OCI-LY1 (cell line): Measurements from ENCODE around the gene CRADD.
"Not testable (repeated sequence)": the region's sequence is repeated elsewhere in the genome, so short reads cannot be mapped to it uniquely, and the experiment has no call there.

Experiments used
- H2AFZ ChIP-seq: fragments of 200-600 bp; sonication (generic), shearing (Covaris generic); 2 replicates; pipeline ENCODE4 v1.6.0; 2014; ENCODE audit warnings: antibody characterized with exemption, mild to moderate bottlenecking, low read length
- H3F3A ChIP-seq: fragments of 200-600 bp; sonication (generic), shearing (Covaris generic); 2 replicates; pipeline ENCODE4 v1.6.0; 2014; ENCODE audit warnings: mild to moderate bottlenecking, antibody characterized with exemption, low read length, moderate library complexity; ENCODE audit not compliant: insufficient read depth
- H3K27ac ChIP-seq: fragments of 200-600 bp; sonication (generic); 2 replicates; pipeline ENCODE4 v1.5.1; 2014; ENCODE audit warnings: low read length, mixed run types, mild to moderate bottlenecking, low read depth; ENCODE audit not compliant: poor library complexity, severe bottlenecking
- H3K27me3 ChIP-seq: fragments of 200-600 bp; sonication (generic); 2 replicates; pipeline ENCODE4 v1.6.0; 2014; ENCODE audit warnings: antibody characterized with exemption, mild to moderate bottlenecking, low read length, moderate library complexity; ENCODE audit not compliant: insufficient read depth
- H3K36me3 ChIP-seq: fragments of 200-600 bp; sonication (generic); 2 replicates; pipeline ENCODE4 v1.6.1; 2014; ENCODE audit warnings: mild to moderate bottlenecking, antibody characterized with exemption, low read length, moderate library complexity, mixed read lengths; ENCODE audit not compliant: insufficient read depth
- H3K4me1 ChIP-seq: fragments of 200-600 bp; sonication (generic); 2 replicates; pipeline ENCODE4 v1.5.1; 2014; ENCODE audit warnings: mild to moderate bottlenecking, low read length, moderate library complexity; ENCODE audit not compliant: insufficient read depth, severe bottlenecking
- H3K4me2 ChIP-seq: fragments of 200-600 bp; sonication (generic), shearing (Covaris generic); 2 replicates; pipeline ENCODE4 v1.6.1; 2014; ENCODE audit warnings: low read length
- H3K4me3 ChIP-seq: fragments of 200-600 bp; sonication (generic); 2 replicates; pipeline ENCODE4 v1.5.1; 2014; ENCODE audit warnings: low read length, low read depth, mild to moderate bottlenecking, mixed read lengths; ENCODE audit not compliant: poor library complexity, severe bottlenecking
- H3K79me2 ChIP-seq: fragments of 200-600 bp; shearing (Covaris generic); 2 replicates; pipeline ENCODE4 v1.6.1; 2016; ENCODE audit warnings: mixed run types, low read length, mixed read lengths; ENCODE audit not compliant: insufficient read depth
- H3K9ac ChIP-seq: fragments of 200-600 bp; sonication (generic), shearing (Covaris generic); 2 replicates; pipeline ENCODE4 v1.6.1; 2014; ENCODE audit warnings: mild to moderate bottlenecking, low read length, mixed read lengths
- H3K9me2 ChIP-seq: fragments of 200-600 bp; sonication (generic), shearing (Covaris generic); 2 replicates; pipeline ENCODE4 v1.6.1; 2014; ENCODE audit warnings: low read depth, mild to moderate bottlenecking, low read length, mixed read lengths
- H3K9me3 ChIP-seq: fragments of 200-600 bp; shearing (Covaris generic); 2 replicates; pipeline ENCODE4 v1.6.1; 2014; ENCODE audit warnings: low read length, mixed read lengths
- H4K20me1 ChIP-seq: fragments of 200-600 bp; sonication (generic), shearing (Covaris generic); 2 replicates; pipeline ENCODE4 v1.6.0; 2016; ENCODE audit warnings: mild to moderate bottlenecking, low read length; ENCODE audit not compliant: insufficient read depth
- EZH2 ChIP-seq: fragments of 200-600 bp; sonication (generic), shearing (Covaris generic); IDR thresholded peaks from 2 replicates; pipeline ENCODE4 v1.8.0; 2017; ENCODE audit warnings: borderline replicate concordance, mixed run types, mild to moderate bottlenecking, antibody characterized with exemption, low read length, moderate library complexity, mixed read lengths
- TF ChIP-seq, protein P1 (sequence below): fragments of 200-600 bp; sonication (generic), shearing (Covaris generic); IDR thresholded peaks from 2 replicates; pipeline ENCODE4 v1.5.1; 2017; ENCODE audit warnings: mild to moderate bottlenecking, antibody characterized with exemption, low read length, moderate library complexity, mixed read lengths

The CRADD gene

DNA sequence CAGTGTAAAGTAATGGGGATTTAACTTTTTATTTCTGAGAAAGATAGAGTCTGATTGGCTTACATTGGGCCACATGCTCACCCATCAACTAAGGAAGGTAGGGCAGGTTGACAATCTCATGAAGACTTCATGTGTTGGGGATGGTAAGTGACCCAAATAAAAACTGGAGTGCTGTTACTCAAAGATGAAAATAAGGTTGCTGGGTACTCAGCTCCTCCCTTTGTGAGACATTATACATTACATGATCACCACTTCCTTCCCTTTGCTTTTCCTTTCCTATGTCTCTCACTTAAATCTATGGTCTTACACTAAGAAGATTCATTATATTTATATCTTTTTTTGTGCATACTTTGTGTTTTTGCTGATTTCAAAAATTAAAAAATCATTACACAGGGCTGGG is 247.2 kb downstream of the CRADD start:
- Histone ChIP-seq H2AFZ (no peak overlapping the region), H3K4me2 (no peak overlapping the region), H3K79me2 (no peaks in the 10 kb centered on the region), H3K27me3 (no peaks in the 10 kb centered on the region), H3K9ac (no peak overlapping the region), H3K9me3 (no peaks in the 10 kb centered on the region), H3K4me1 (no peaks in the 10 kb centered on the region), H3F3A (no peaks in the 10 kb centered on the region), H3K9me2 (no peaks in the 10 kb centered on the region), H3K36me3 (no peaks in the 10 kb centered on the region), H3K27ac (no peak overlapping the region), H3K4me3 (no peak overlapping the region), H4K20me1 (no peaks in the 10 kb centered on the region)
- no peak for TF ChIP-seq EZH2
- TF ChIP-seq, protein P1, sequence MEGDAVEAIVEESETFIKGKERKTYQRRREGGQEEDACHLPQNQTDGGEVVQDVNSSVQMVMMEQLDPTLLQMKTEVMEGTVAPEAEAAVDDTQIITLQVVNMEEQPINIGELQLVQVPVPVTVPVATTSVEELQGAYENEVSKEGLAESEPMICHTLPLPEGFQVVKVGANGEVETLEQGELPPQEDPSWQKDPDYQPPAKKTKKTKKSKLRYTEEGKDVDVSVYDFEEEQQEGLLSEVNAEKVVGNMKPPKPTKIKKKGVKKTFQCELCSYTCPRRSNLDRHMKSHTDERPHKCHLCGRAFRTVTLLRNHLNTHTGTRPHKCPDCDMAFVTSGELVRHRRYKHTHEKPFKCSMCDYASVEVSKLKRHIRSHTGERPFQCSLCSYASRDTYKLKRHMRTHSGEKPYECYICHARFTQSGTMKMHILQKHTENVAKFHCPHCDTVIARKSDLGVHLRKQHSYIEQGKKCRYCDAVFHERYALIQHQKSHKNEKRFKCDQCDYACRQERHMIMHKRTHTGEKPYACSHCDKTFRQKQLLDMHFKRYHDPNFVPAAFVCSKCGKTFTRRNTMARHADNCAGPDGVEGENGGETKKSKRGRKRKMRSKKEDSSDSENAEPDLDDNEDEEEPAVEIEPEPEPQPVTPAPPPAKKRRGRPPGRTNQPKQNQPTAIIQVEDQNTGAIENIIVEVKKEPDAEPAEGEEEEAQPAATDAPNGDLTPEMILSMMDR, result no peak

DNA sequence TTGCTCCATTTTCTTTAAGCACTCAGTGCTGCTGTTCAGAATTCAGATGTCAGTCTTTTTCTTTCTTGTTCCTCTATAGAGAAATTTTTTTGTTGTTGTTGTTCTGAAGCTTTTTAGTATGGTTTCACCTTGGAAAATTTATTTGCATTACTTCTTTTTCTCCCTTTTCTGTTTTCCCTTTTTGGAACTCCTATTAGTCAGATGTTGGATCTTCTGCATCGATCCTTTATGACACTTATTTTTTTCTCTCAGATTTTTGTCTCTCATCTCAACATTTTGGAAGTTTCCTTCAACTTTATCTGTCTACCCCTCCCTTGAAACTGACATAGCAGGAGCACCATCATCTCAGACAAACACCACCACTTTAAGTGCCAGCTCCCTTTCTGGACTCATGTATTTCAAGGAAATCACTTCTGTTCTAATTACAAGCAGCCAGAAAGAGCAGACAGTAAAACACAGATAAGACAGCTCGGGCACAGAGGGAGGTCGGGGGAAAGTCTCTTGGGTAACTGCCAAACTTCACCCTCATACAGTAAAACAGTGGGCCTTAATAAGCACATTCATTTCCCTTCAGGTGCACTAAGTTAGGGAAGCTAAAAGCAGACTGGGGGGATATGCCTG is 248.5 kb downstream of the CRADD start:
- TF ChIP-seq, protein P1, result no peak
- TF ChIP-seq EZH2, result no peak
- no peak overlapping the region for H3K4me3 ChIP-seq
- H3K27ac ChIP-seq, result no peak overlapping the region
- no peaks in the 10 kb centered on the region for H3K79me2 ChIP-seq
- no peaks in the 10 kb centered on the region for H3K9me2 ChIP-seq
- H3F3A ChIP-seq, result no peaks in the 10 kb centered on the region
- no peak overlapping the region for H2AFZ ChIP-seq
- H3K4me1 ChIP-seq, result no peaks in the 10 kb centered on the region
- H3K27me3 ChIP-seq, result no peaks in the 10 kb centered on the region
- H3K9ac ChIP-seq, result no peak overlapping the region
- no peaks in the 10 kb centered on the region for H3K9me3 ChIP-seq
- H4K20me1 ChIP-seq, result no peaks in the 10 kb centered on the region
- H3K36me3 ChIP-seq, result no peaks in the 10 kb centered on the region
- H3K4me2 ChIP-seq, result no peak overlapping the region

DNA sequence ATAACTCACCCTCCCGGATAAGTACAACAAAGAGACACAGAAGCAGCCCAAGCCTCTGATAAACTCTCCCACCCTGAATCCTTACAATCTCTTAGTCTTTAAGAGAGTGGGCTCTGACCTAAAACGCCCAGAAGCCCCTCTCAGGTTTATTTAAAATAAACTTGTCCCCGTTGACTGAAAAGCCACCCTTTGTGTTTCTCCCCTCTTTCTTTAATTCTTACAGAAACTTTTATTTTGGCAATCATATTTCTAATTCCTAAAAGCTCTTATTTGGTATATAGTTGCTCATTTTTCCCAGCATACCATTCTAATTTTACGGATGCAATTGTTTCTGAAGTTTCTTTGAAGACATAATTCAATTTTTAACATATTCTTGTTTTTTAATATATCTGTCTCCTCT is 249.1 kb downstream of the CRADD start:
- no peaks in the 10 kb centered on the region for H3K36me3 ChIP-seq
- no peaks in the 10 kb centered on the region for H3K9me2 ChIP-seq
- no peak overlapping the region for H2AFZ ChIP-seq
- H3K27ac ChIP-seq, result no peak overlapping the region
- no peak for TF ChIP-seq EZH2
- TF ChIP-seq, protein P1, result no peak
- H3F3A ChIP-seq, result no peaks in the 10 kb centered on the region
- H3K4me1 ChIP-seq, result no peaks in the 10 kb centered on the region
- H3K79me2 ChIP-seq, result no peaks in the 10 kb centered on the region
- H4K20me1 ChIP-seq, result no peaks in the 10 kb centered on the region
- H3K27me3 ChIP-seq, result no peaks in the 10 kb centered on the region
- no peak overlapping the region for H3K4me2 ChIP-seq
- no peak overlapping the region for H3K9ac ChIP-seq
- H3K9me3 ChIP-seq, result no peaks in the 10 kb centered on the region
- no peak overlapping the region for H3K4me3 ChIP-seq

DNA sequence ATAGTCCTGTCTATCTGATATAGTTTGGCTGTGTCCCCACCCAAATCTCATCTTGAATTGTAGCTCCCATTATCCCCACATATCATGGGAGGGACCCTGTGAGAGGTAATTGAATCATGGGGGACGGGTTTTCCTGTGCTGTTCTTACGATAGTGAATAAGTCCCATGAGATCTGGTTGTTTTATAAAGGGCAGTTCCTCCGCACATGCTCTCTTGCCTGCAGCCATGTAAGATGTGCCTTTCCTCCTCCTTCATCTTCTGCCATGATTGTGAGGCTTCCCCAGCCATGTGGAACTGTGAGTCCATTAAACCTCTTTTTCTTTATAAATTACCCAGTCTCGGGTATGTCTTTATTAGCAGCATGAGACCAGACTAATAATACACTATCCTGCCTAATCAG is 251.9 kb downstream of the CRADD start:
- H3K27me3 ChIP-seq, H2AFZ ChIP-seq, H3K9me3 ChIP-seq, H3K4me2 ChIP-seq, H3K79me2 ChIP-seq, H3F3A ChIP-seq, H3K4me3 ChIP-seq, H3K27ac ChIP-seq, H3K36me3 ChIP-seq, H3K9ac ChIP-seq, H4K20me1 ChIP-seq, H3K4me1 ChIP-seq, H3K9me2 ChIP-seq: not testable (repeated sequence)
